SH-SY5Y (cell line): Measurements from ENCODE around the gene COL8A1.

Experiments used
- GATA2 ChIP-seq: IDR thresholded peaks from 2 replicates; pipeline ENCODE4 v1.6.1; 2011; ENCODE audit warnings: mild to moderate bottlenecking, low read depth, low read length
- GATA3 ChIP-seq: IDR thresholded peaks from 2 replicates; pipeline ENCODE4 v1.6.1; 2011; ENCODE audit warnings: low read depth, mild to moderate bottlenecking, low read length, moderate library complexity

Gene COL8A1

GRCh38 chr3:99648516-99648915, 10.1 kb downstream of the COL8A1 start:
- no peak for TF ChIP-seq GATA3
- TF ChIP-seq GATA2: no peak

GRCh38 chr3:99651531-99651930, 13.1 kb downstream of the COL8A1 start:
- TF ChIP-seq GATA3 (no peak), GATA2 (no peak)

GRCh38 chr3:99656624-99657023, 18.2 kb downstream of the COL8A1 start:
- no peak for TF ChIP-seq GATA3
- TF ChIP-seq GATA2: no peak

GRCh38 chr3:99658274-99658673, 19.9 kb downstream of the COL8A1 start:
- no peak for TF ChIP-seq GATA3
- TF ChIP-seq GATA2: no peak

GRCh38 chr3:99659032-99659431, 20.6 kb downstream of the COL8A1 start:
- TF ChIP-seq GATA2: no peak

- TF ChIP-seq GATA2 (no peak), GATA3 (no peak)
These were observed 21.6 kb downstream of the COL8A1 start for GRCh38 chr3:99659951-99660350.

GRCh38 chr3:99662838-99663570, 24.6 kb downstream of the COL8A1 start:
- no peak for TF ChIP-seq GATA2
- no peak for TF ChIP-seq GATA3

GRCh38 chr3:99663977-99664376, 25.6 kb downstream of the COL8A1 start:
- TF ChIP-seq GATA2 (no peak), GATA3 (no peak)

GRCh38 chr3:99665017-99665416, 26.6 kb downstream of the COL8A1 start:
- TF ChIP-seq GATA3: no peak
- no peak for TF ChIP-seq GATA2

- no peak for TF ChIP-seq GATA3
- TF ChIP-seq GATA2: no peak
These were observed 27.8 kb downstream of the COL8A1 start for GRCh38 chr3:99666201-99666600.

- TF ChIP-seq GATA2 (no peak), GATA3 (no peak)
These were observed 29.6 kb downstream of the COL8A1 start for GRCh38 chr3:99668044-99668443.

- TF ChIP-seq GATA2 (no peak), GATA3 (no peak)
These were observed 31.6 kb downstream of the COL8A1 start for GRCh38 chr3:99669879-99670555.

- TF ChIP-seq GATA3 (no peak), GATA2 (no peak)
These were observed 32.2 kb downstream of the COL8A1 start for GRCh38 chr3:99670556-99670950.

- no peak for TF ChIP-seq GATA3
- no peak for TF ChIP-seq GATA2
These were observed 35.8 kb downstream of the COL8A1 start for GRCh38 chr3:99674086-99674789.

GRCh38 chr3:99678023-99678422, 39.6 kb downstream of the COL8A1 start:
- TF ChIP-seq GATA3 (no peak), GATA2 (no peak)

- TF ChIP-seq GATA2 (no peak), GATA3 (no peak)
These were observed 40.5 kb downstream of the COL8A1 start for GRCh38 chr3:99678896-99679295.
